Measurements from ENCODE around the gene NPB.

NPB gene

GRCh38 chr17:81927653-81928543 is 25.9 kb downstream of the NPB start, which contains the start of gene MAFG (continued):
- TF ChIP-seq ZNF600 (tag by site-specific recombination; IDR thresholded peaks at IDR 0.05) (peak; percentile 76), ZNF777 (tag by site-specific recombination; IDR thresholded peaks at IDR 0.05; ENCODE audit: borderline replicate concordance) (peak; percentile 36; the same call in 1 of the 2 replicates), FEZF1 (tag by site-specific recombination; IDR thresholded peaks at IDR 0.05) (no peak), ZBTB6 (tag by site-specific recombination; IDR thresholded peaks at IDR 0.05) (peak; percentile 99), ZBTB1 (tag by site-specific recombination; IDR thresholded peaks at IDR 0.05) (no peak), KLF9 (tag by site-specific recombination; IDR thresholded peaks at IDR 0.05; ENCODE audit: low read depth) (no peak), ZNF23 (tag by site-specific recombination; IDR thresholded peaks at IDR 0.05; ENCODE audit: borderline replicate concordance) (no peak), ZNF19 (tag by site-specific recombination; IDR thresholded peaks at IDR 0.05; ENCODE audit: low read depth) (no peak), HIC1 (tag by site-specific recombination; IDR thresholded peaks at IDR 0.05) (peak; percentile 36; the same call in 1 of the 2 replicates), ELK4 (IDR thresholded peaks at IDR 0.05; ENCODE audit: borderline replicate concordance, low read depth, low read length) (no peak), ZNF398 (tag by site-specific recombination; IDR thresholded peaks at IDR 0.05) (peak; percentile 84), REPIN1 (tag by site-specific recombination; IDR thresholded peaks at IDR 0.05; ENCODE audit: low read depth) (no peak), ZNF558 (tag by site-specific recombination; IDR thresholded peaks at IDR 0.05) (no peak), ZSCAN4 (tag by site-specific recombination; IDR thresholded peaks at IDR 0.05) (no peak), ZNF2 (tag by site-specific recombination; IDR thresholded peaks at IDR 0.05) (no peak), PRDM6 (tag by site-specific recombination; IDR thresholded peaks at IDR 0.05) (no peak), MYNN (tag by site-specific recombination; IDR thresholded peaks at IDR 0.05; ENCODE audit: borderline replicate concordance) (0 out of 2 replicates have a peak, but pooled peaks have one; percentile 45), GLIS2 (tag by site-specific recombination; IDR thresholded peaks at IDR 0.05) (peak; percentile 67; the same call in 1 of the 2 replicates), MZF1 (tag by site-specific recombination; IDR thresholded peaks at IDR 0.05; ENCODE audit: borderline replicate concordance) (no peak), CTCF (tag by site-specific recombination; IDR thresholded peaks at IDR 0.05) (0 out of 2 replicates have a peak, but pooled peaks have one; percentile 35), PRDM10 (tag by site-specific recombination; IDR thresholded peaks at IDR 0.05) (no peak; the same call in 1 of the 2 replicates), OVOL3 (tag by site-specific recombination; IDR thresholded peaks at IDR 0.05) (no peak)
